HG03439 (cell line): ENCODE measurements around the gene EIF4G3.

Experiments used
- ATAC-seq: cut with Tn5 transposase; IDR thresholded peaks from one replicate; pipeline ENCODE4 v1.9.1; 2021; ENCODE audit warnings: mild to moderate bottlenecking, moderate library complexity; ENCODE audit not compliant: unreplicated experiment

Gene EIF4G3

DNA sequence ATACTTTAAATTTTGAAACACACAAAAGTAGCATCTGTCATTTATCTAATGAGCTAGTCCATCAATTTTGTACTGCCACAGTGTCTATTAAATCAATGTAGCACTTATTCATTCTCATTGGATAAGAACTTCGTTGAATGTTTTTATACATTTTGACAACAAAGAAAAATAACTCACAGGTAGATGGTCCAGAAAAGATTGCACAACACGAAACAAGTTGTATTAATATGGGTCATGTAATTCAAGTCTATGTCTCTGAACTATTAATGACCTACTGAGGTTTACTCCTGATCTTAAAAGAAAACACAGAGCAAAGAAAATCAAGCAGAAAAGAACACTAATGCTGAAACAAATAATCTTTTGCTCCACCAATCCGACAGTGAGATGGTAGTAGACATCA lies 404.9 kb downstream of the EIF4G3 start:
- ATAC-seq, result no peak

DNA sequence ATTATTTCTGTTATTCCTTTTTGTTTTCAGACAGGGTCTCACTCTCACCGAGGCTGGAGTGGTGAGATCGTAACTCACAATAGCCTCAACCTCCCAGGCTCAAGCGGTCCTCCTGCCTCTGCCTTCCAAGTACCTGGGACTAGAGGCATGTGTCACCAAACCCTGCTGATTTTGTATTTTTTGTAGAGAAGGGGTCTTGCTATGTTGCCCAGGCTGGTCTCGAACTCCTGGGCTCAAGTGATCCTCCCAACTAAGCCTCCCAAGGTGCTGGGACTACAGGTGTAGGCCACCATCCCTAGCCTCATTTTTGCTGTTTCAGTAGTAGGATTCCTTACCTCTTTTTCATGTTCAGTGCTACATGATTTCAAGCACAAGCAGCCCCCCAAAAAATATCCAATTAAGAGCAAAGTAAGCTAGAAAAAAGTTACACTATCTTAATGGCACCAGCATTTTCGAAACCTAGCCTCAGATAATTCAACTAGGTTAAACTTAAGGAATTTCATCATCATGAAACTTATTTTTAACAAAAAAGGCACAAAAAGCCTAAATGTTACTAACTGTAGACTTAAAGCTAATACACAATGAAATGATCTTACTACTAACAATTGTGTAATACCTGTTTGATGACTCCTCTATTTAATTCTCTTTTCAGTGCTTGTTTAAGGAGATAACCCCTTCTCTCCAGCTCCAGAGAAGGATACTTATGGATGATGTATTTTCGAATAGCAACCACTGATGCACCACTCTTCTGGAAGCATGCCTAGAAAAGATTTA lies 406.2 kb downstream of the EIF4G3 start:
- ATAC-seq, result no peak

DNA sequence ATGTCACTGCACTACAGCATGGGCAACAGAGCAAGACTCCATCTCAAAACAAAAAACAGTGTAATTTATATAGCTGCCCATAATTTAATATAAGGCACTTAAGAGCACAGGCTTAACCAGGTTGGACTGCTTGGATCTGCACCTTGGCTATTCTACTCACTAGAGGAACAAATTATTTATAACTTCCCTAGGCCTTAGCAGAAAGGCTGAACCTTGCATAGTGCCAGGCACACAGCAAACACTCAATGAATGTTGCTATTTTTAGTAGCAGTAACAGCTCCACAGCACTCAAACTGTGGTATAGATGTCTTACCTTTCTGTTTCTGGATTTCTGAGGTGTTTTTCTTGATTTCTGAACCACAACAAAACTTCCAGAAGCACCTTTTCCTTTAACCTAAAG lies 409.4 kb downstream of the EIF4G3 start:
- no peak for ATAC-seq

DNA sequence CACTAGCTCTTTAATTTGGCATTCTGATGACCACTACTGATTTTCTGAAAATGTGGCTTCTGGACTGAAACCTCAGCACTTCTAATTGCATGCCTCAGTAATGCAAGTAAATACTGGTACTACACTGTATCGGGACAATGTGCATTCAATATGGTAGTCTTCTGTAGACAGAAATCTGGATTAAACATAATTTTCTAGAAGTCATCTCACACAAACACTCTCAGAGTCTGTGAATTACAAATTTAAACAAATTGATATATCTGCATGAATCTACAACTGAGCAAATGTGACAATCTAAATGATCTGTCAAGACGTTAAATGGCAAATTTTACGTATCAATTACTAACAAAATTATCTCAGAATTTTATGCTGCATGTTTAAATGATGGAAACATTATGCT lies 413.3 kb downstream of the EIF4G3 start:
- no peak for ATAC-seq

DNA sequence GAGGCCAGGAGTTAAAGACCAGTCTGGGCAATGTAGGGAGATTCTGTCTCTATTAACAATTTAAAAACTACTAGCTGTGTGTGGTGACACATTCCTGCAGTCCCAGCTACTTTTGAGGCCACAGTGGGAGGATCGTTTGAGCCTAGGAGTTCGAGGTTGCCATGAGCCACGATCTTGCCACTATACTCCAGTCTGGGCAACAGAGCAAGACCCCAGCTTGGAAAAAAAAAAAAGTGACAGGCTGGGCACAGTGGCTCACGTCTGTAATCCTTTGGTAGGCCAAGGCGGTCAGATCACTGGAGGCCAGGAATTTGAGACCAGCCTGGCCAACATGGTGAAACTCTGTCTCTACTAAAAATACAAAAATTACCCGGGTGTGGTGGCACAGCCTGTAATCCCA lies 416.4 kb downstream of the EIF4G3 start:
- no peak for ATAC-seq
